Measurements from ENCODE around the gene RSPH6A.

GRCh38 chr19:45816236-45817009 lies 1.3 kb upstream of the RSPH6A start:
- TF ChIP-seq CTCF (IDR thresholded peaks at IDR 0.05) (no peak), POLR2AphosphoS5 (IDR thresholded peaks at IDR 0.05) (no peak), POLR2A (IDR thresholded peaks at IDR 0.05) (no peak), EP300 (IDR thresholded peaks at IDR 0.05) (no peak)

Data from gastroesophageal sphincter (tissue), 3 donors.